HG03060 (cell line): ENCODE data around the gene LEF1.

Experiments
- ATAC-seq: cut with Tn5 transposase; IDR thresholded peaks from one replicate; pipeline ENCODE4 v1.9.1; 2021; ENCODE audit warnings: low read depth, moderate number of reproducible peaks; ENCODE audit not compliant: unreplicated experiment

LEF1 gene

DNA sequence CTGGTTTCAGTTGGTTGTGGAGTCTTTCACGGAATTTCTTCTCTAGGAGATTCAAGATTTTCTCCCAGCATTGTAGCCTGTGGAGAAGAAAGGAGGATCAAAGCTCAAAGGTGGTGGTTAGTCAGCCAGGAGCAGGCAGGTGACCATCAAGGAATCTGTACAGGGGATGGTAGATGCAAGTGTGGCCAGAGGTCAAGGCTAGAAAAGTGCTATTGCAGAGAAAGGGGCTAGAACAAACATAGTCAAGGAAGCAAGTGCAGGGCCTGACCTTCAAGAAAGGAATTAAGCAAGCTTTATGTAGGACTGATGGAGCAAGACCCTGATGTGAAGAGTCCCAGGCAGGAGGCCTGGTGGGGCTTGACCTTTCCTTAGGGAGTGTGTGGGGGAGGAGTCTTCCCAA lies 162.9 kb downstream of the LEF1 start:
- ATAC-seq = no peak

DNA sequence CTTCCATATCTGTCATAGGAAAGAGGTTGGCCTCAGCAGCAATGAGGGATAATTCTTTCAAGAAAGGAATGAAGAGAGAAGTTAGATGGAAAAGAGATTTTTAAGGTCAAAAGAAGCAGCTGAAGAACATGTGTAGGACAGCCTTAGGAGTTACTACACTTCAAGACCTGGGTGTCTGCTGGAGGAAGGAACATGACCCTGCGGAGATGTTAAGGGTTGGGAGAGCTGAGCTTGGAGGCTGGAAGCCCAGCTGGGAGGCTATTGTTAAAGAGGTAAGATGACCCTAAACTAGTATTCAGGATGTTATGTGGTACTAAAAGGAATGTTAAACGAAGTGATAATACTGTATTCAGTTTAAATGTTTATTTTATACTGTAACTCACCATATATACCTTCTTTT lies 164.1 kb downstream of the LEF1 start:
- no peak for ATAC-seq

DNA sequence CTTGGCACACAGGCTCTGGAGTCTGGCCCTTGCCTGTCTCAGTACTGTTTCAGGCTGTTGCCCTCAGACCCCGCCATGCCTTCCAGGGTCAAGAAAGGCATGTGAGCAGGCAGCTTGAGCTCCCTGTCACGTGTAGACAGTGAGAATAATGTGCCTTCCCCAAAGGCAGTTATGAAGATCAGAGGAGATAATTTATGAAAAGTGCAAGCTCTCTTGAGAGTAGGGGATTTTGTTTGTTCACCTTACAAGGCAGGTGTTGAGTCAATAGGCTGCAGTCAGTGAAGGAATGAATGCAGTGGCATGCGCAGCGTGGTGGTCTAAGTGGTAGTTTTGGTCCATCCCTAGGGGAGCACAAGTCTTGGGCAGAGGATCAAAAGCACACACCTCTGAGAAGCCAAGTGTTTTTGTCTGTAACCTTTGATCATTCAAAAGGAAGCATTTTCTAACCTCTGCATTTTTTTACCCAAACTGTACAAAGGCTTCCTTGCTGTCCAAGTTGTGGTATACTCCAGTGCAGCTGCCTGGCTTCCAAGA lies 164.7 kb downstream of the LEF1 start:
- peak; percentile 47 for ATAC-seq

DNA sequence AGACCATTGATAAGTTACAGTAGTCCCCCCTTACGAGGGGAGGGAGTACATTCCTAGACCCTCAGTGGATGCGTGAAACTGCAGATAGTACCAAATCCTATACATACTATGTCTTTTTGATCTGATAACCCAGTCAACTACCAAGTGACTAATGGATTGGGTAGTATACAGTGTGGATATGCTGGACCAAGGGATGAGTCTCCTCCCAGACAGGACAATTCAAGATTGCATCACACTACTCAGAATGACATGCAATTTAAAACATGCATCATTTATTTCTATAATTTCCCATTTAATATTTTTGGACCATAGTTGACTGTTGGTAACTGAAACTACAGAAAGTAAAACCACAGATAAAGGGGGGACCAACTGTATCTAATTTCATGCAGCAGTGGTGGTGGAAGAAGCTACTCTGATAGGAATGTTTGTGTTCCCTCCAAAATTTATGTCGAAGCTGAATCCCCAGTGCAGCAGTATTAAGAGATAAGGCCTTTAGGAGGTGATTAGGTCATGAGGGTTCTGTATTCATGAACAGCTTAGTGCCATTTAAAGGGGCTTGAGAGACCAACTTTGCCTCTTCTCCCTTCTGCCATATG lies 167.1 kb downstream of the LEF1 start:
- ATAC-seq = no peak

DNA sequence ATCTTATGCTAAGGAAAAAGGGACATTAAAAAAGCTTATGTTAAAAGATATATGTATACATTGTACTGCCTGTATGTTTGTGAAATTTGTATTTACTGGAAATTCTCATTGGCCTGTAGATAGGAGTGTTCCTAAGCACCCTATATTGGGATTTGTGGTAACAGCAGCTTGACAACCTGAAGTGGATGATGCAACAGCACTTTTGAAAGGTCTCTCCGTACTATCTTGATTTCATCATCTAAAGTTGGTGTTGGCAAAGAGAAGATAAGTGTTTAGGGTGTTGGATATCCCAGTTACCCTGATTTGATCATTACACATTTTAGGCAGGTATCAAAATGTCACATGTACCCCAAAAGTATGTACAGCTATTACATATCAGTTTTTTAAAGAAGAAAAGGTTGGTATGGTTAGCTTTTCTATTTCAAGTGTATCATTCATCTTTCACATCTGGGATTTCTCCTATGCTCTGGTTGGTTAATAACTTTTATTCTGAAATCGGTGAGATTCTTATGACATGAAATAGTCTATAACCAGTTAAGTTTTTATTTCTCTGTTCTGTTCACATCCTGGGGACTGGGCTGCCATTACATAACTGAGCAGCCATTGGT lies 168.7 kb downstream of the LEF1 start:
- ATAC-seq = no peak

DNA sequence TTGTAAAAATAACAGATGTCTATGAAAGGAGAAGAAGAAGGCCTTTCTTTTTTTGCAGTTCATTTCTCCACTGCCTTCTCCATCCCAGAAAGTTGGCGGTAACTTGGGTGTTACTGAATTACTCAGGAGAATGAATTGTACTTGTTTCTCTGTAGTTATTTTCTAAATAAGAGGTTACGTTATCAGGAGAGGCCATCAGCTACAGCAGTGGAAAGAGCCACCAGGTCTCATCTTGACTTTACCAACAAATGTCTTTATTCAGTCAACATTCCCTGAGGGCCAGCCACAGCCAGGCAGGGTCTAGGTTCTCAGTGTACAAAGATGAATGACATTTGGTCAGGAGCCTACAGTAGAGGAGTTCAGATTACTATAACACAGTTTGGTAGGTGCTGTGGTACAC lies 170.9 kb downstream of the LEF1 start:
- no peak for ATAC-seq
